DND-41 (cell line): ENCODE data around the gene IL2RA.

Experiments used
- ATAC-seq: fragments of 200-7000 bp; cut with Tn5 transposase; 3 replicates; pipeline ENCODE4 v1.9.1; 2021; ENCODE audit warnings: low read depth; ENCODE audit not compliant: insufficient read depth
- DNase-seq: peaks from one replicate; pipeline ENCODE4 v3.0.0-alpha.2; 2020
- H2AFZ ChIP-seq: 2 replicates; pipeline ENCODE4 v1.6.0; 2012; ENCODE audit warnings: low read depth, low read length
- H3K27ac ChIP-seq: 2 replicates; pipeline ENCODE4 v1.5.1; 2012; ENCODE audit warnings: low read length, inconsistent platforms
- H3K27me3 ChIP-seq: fragments of 200-600 bp; sonication (generic); 2 replicates; pipeline ENCODE4 v1.6.0; 2012; ENCODE audit warnings: low read length, mild to moderate bottlenecking, inconsistent platforms; ENCODE audit not compliant: insufficient read depth, poor library complexity
- H3K36me3 ChIP-seq: 2 replicates; pipeline ENCODE4 v1.5.1; 2012; ENCODE audit warnings: low read length, inconsistent platforms; ENCODE audit not compliant: insufficient read depth
- H3K4me1 ChIP-seq: 2 replicates; pipeline ENCODE4 v1.5.1; 2012; ENCODE audit warnings: mild to moderate bottlenecking, low read length; ENCODE audit not compliant: insufficient read depth
- H3K4me2 ChIP-seq: 2 replicates; pipeline ENCODE4 v1.6.0; 2012; ENCODE audit warnings: mild to moderate bottlenecking, moderate library complexity, low read length, inconsistent platforms; ENCODE audit not compliant: insufficient read depth
- H3K4me3 ChIP-seq, 2 experiments: fragments of 200-600 bp in 1 of 2; shearing (Covaris generic) in 1 of 2; 2 replicates each; pipeline ENCODE4 v1.5.1; 2012 to 2016; ENCODE audit warnings: inconsistent platforms in 2 of 2, low read length in 2 of 2, mild to moderate bottlenecking in 2 of 2, low read depth in 1 of 2, moderate library complexity in 1 of 2
- H3K79me2 ChIP-seq: 2 replicates; pipeline ENCODE4 v1.6.0; 2012; ENCODE audit warnings: low read length, inconsistent platforms; ENCODE audit not compliant: insufficient read depth
- H3K9ac ChIP-seq: 2 replicates; pipeline ENCODE4 v1.6.0; 2012; ENCODE audit warnings: low read depth, mild to moderate bottlenecking, inconsistent platforms, low read length, moderate library complexity
- H3K9me3 ChIP-seq: 2 replicates; pipeline ENCODE4 v1.5.1; 2012; ENCODE audit warnings: low read length, moderate library complexity, mild to moderate bottlenecking, inconsistent platforms; ENCODE audit not compliant: insufficient read depth, severe bottlenecking
- H4K20me1 ChIP-seq: 2 replicates; pipeline ENCODE4 v1.6.0; 2012; ENCODE audit warnings: low read length; ENCODE audit not compliant: insufficient read depth
- EZH2 ChIP-seq: IDR thresholded peaks from 3 replicates; pipeline ENCODE4 v1.6.1; 2012; ENCODE audit warnings: borderline replicate concordance, low read depth, mild to moderate bottlenecking, moderate library complexity, low read length, inconsistent platforms; ENCODE audit not compliant: severe bottlenecking
- TF ChIP-seq, protein P1 (sequence below): IDR thresholded peaks from 2 replicates; pipeline ENCODE4 v1.5.1; 2012; ENCODE audit warnings: borderline replicate concordance, low read length, moderate library complexity, mild to moderate bottlenecking; ENCODE audit not compliant: poor library complexity, severe bottlenecking; ENCODE audit errors: extremely low read depth

The IL2RA gene

DNA sequence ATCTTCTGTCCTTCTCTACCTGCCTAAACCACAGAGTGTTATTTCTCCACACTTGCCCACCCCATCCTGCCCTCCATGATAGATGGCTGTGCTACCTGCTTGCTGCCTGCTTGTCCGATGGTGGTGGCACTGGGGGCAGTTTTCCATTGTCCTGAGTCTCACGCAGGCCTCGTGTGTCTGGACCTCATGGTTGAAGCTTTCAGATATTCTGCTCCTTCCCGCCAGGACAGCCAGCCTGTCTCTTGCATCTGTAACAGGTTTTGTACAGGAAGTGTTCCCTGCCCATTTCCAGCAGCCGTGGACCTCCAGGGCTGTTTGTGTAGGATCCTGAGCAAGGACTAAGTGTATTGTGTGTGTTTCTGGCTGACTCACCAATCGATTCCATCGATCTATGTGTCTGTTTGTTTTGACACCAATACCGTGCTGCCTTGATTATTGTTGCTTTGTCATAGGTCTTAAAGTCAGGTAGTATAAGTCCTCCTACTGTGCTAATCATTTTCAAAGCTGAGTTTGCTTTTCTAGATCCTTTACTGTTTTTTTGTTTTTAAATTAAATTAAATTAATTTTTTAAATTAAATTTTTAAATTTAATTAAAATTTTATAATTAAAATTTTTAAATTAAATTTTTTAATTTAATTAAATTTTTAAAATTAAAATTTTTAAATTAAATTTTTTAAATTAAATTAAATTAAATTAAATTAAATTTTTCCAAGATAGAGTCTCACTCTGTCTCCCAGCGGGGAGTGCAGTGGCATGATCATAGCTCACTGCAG is 93.3 kb downstream of the IL2RA start:
- Histone ChIP-seq H3K4me2 (no peak overlapping the region), H3K79me2 (no peaks in the 10 kb centered on the region), H3K9ac (no peak overlapping the region), H3K36me3 (no peaks in the 10 kb centered on the region), H3K27me3 (no peaks in the 10 kb centered on the region), H3K4me3 (no peak overlapping the region), H3K27ac (no peak overlapping the region), H3K4me1 (no peaks in the 10 kb centered on the region), H2AFZ (no peak overlapping the region), H4K20me1 (no peaks in the 10 kb centered on the region), H3K9me3 (no peaks in the 10 kb centered on the region)
- ATAC-seq (no peak), DNase-seq (no peak)
- no peak for TF ChIP-seq EZH2
- TF ChIP-seq, protein P1, sequence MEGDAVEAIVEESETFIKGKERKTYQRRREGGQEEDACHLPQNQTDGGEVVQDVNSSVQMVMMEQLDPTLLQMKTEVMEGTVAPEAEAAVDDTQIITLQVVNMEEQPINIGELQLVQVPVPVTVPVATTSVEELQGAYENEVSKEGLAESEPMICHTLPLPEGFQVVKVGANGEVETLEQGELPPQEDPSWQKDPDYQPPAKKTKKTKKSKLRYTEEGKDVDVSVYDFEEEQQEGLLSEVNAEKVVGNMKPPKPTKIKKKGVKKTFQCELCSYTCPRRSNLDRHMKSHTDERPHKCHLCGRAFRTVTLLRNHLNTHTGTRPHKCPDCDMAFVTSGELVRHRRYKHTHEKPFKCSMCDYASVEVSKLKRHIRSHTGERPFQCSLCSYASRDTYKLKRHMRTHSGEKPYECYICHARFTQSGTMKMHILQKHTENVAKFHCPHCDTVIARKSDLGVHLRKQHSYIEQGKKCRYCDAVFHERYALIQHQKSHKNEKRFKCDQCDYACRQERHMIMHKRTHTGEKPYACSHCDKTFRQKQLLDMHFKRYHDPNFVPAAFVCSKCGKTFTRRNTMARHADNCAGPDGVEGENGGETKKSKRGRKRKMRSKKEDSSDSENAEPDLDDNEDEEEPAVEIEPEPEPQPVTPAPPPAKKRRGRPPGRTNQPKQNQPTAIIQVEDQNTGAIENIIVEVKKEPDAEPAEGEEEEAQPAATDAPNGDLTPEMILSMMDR = no peak

DNA sequence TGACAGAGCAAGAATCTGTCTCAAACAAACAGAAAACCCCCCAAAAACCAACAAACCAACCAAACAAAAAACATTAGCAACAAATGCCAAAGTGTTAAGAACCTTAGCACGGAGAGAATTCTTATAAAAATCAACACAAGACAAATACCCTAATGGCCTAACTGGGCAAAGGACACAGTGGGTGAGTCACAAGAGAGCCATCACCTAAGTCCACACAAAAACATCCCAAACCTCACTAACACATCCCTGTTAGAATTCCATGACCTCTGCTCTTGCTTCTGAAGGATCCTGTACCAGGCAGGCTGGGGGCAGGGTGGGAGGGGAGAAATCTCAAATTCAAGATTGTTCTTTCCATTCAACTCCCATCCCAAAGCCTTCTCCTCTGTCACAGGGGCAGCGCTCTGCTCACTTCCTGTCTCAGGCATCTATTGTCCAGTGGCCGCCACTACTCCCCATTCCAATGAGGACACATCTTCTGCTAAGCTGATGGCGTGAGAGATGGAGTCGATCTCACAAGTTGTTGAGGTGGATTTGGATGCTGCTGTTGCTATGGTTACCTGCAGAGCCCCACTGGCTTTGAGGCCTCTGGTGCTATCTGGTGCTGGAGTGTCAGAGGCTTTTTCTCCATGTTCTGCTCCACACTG is 94.0 kb downstream of the IL2RA start:
- no peaks in the 10 kb centered on the region for H3K36me3 ChIP-seq
- no peaks in the 10 kb centered on the region for H3K79me2 ChIP-seq
- H4K20me1 ChIP-seq = no peaks in the 10 kb centered on the region
- H2AFZ ChIP-seq = no peak overlapping the region
- no peaks in the 10 kb centered on the region for H3K4me1 ChIP-seq
- H3K4me3 ChIP-seq = no peak overlapping the region
- ATAC-seq = no peak
- DNase-seq = no peak
- H3K9ac ChIP-seq = no peak overlapping the region
- H3K27me3 ChIP-seq = no peaks in the 10 kb centered on the region
- no peak overlapping the region for H3K27ac ChIP-seq
- H3K4me2 ChIP-seq = no peak overlapping the region
- H3K9me3 ChIP-seq = no peaks in the 10 kb centered on the region
- TF ChIP-seq, protein P1 = no peak
- no peak for TF ChIP-seq EZH2

DNA sequence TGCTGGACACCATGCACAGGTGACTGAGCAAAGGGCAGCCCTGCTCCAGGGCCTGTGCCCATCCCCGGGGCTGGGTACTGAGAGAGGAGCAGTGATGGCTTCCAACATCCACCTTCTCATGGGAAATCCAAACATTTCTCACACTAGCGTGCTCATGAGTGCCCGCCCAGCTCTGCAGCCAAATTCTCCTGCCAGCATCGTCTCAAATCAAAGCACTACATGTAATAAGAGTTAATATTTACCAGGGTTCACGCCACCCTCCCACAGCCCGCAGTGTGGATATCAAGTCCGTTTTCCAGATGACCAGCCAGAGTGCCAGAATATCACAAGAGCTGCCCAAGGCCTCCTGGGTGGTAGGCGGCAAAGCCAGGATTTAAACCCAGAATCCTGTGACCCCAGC is 96.9 kb downstream of the IL2RA start:
- no peak for DNase-seq
- no peak for TF ChIP-seq EZH2
- TF ChIP-seq, protein P1 = no peak
- no peak overlapping the region for H3K27ac ChIP-seq

More for the DNA sequence above, 96.9 kb downstream of the IL2RA start:
- no peak for ATAC-seq
- H3K9ac ChIP-seq = no peak overlapping the region
- no peaks in the 10 kb centered on the region for H3K9me3 ChIP-seq
- no peak overlapping the region for H2AFZ ChIP-seq
- no peaks in the 10 kb centered on the region for H3K36me3 ChIP-seq
- H3K79me2 ChIP-seq = no peaks in the 10 kb centered on the region
- no peaks in the 10 kb centered on the region for H3K27me3 ChIP-seq
- H3K4me2 ChIP-seq = no peak overlapping the region
- H4K20me1 ChIP-seq = no peaks in the 10 kb centered on the region
- no peaks in the 10 kb centered on the region for H3K4me1 ChIP-seq
- no peak overlapping the region for H3K4me3 ChIP-seq
